ENCODE measurements around the gene RAB18. TPM values are rescaled to one million over a fixed set of nuclear protein-coding genes. Genes with fewer than 3 reads are reported as not detected.

The RAB18 gene
- total and polyA plus RNA-seq, 10 of the 15 experiments (the other 5 are each of a cell fraction or from before 2014, with no cell fraction given) = 13.4 to 98.8 (median 42.1) TPM

- no peak overlapping the region for H3K9ac ChIP-seq (ENCODE audit: control insufficient read depth, insufficient read depth, low read length)
- H3K4me1 ChIP-seq (ENCODE audit: control insufficient read depth, insufficient read depth, low read length) = no peaks in the 10 kb centered on the region
- 48% methylated on average over 4 of the region's 4 CpGs for WGBS (ENCODE audit: insufficient coverage, insufficient replicate concordance, low lambda C conversion rate, missing lambda C conversion rate)
- H3K79me2 ChIP-seq (ENCODE audit: control insufficient read depth, insufficient read depth, low read length) = no peaks in the 10 kb centered on the region
- no peaks in the 10 kb centered on the region; the same call in 2 of the 3 replicates for H3K9me3 ChIP-seq (replicated peaks; ENCODE audit: control insufficient read depth, insufficient read depth, low read length)
- SMC1A ChIA-PET (ENCODE audit: uncharacterized antibody, unreplicated experiment) = interaction anchor here (0.6 kb wide), 1 partner anchor 8 kb away, joined by 3 read pairs; the partner anchor contains the start of gene RAB18
- CTCF ChIA-PET = no interaction called here
- POLR2A ChIA-PET = no interaction called here
- DNase-seq (ENCODE audit: low read depth, low spot score) (no peak), ATAC-seq (no peak), FAIRE-seq (no peak)
- intact Hi-C loops (cut with micrococcal nuclease; ENCODE audit: unreplicated experiment) = no loop called here
- RAD21 ChIA-PET (ENCODE audit: unreplicated experiment) = interaction anchor here (0.6 kb wide), 1 partner anchor 15 kb away, joined by 3 read pairs; no protein-coding TSS in a partner anchor
- BruUV-seq (replicated peaks) = no TSS peak
- H3K4me2 ChIP-seq (ENCODE audit: control insufficient read depth, insufficient read depth) = no peak overlapping the region
- no peaks in the 10 kb centered on the region for H3K27me3 ChIP-seq (replicated peaks in 1 of 2; ENCODE audit: control insufficient read depth in 2 of 2, insufficient read depth in 2 of 2, low read length in 1 of 2)
- H2AFZ ChIP-seq (ENCODE audit: control insufficient read depth, low read depth, low read length) = no peak overlapping the region
- H3K27ac ChIP-seq (ENCODE audit: control insufficient read depth, insufficient read depth) = no peak overlapping the region
- H3K4me3 ChIP-seq = no peak overlapping the region
- H3K36me3 ChIP-seq (ENCODE audit: control insufficient read depth in 2 of 2, insufficient read depth in 2 of 2, low read length in 1 of 2) = no peaks in the 10 kb centered on the region
- TF ChIP-seq PBX3 (IDR thresholded peaks at IDR 0.05; ENCODE audit: insufficient replicate concordance, low read depth, low read length) = no peak
- no peak for TF ChIP-seq SREBF1 (IDR thresholded peaks at IDR 0.05; ENCODE audit: low read length)
- no peak for TF ChIP-seq NR2F1 (conservative IDR thresholded peaks at IDR 0.05)
- TF ChIP-seq BMI1 (IDR thresholded peaks at IDR 0.05; ENCODE audit: borderline replicate concordance) = no peak
- TF ChIP-seq SUZ12 (IDR thresholded peaks at IDR 0.05; ENCODE audit: unreplicated experiment) = no peak
- no peak for TF ChIP-seq ASH2L (IDR thresholded peaks at IDR 0.05; ENCODE audit: borderline replicate concordance, low read depth)
- TF ChIP-seq ZBTB11 (CRISPR knock-in tag; IDR thresholded peaks at IDR 0.05) = no peak
- in situ Hi-C loops (cut with MboI) = no loop called here
- H4K20me1 ChIP-seq (ENCODE audit: control insufficient read depth, insufficient read depth) = no peaks in the 10 kb centered on the region
These were observed 8.0 kb upstream of the RAB18 start for GRCh38 chr10:27496137-27496536.

Data from GM12878 (cell line).